ENCODE measurements around the gene SND1.

- TF ChIP-seq ZNF280C (tag by site-specific recombination; IDR thresholded peaks at IDR 0.05) (no peak), ZNF792 (tag by site-specific recombination; IDR thresholded peaks at IDR 0.05) (no peak), CTCF (tag by site-specific recombination; IDR thresholded peaks at IDR 0.05) (no peak), REST (tag by site-specific recombination; IDR thresholded peaks at IDR 0.05) (no peak), ZFP37 (tag by site-specific recombination; IDR thresholded peaks at IDR 0.05) (no peak), ZNF157 (tag by site-specific recombination; IDR thresholded peaks at IDR 0.05) (no peak), ZNF16 (tag by site-specific recombination; IDR thresholded peaks at IDR 0.05; ENCODE audit: low read depth) (no peak), ZNF404 (tag by site-specific recombination; IDR thresholded peaks at IDR 0.05) (no peak)
Observed at GRCh38 chr7:127715272-127715671, 63.3 kb downstream of the SND1 start.
